GM06990 (cell line): ENCODE measurements around the gene DOK6.

Source experiments
- DNase-seq: peaks from one replicate; pipeline ENCODE4 v3.0.0-alpha.2; 2011; ENCODE audit not compliant: insufficient read length; ENCODE audit errors: extremely low read depth
- H3K27me3 ChIP-seq: replicated peaks from 2 replicates; pipeline ENCODE4 v1.6.0; 2011; ENCODE audit warnings: low read length; ENCODE audit not compliant: control insufficient read depth, insufficient read depth
- H3K36me3 ChIP-seq: 2 replicates; pipeline ENCODE4 v1.5.1; 2011; ENCODE audit warnings: low read length; ENCODE audit not compliant: control insufficient read depth, insufficient read depth
- H3K4me3 ChIP-seq: replicated peaks from 2 replicates; pipeline ENCODE4 v1.5.1; 2011; ENCODE audit warnings: low read depth, mild to moderate bottlenecking, control low read depth, low read length
- TF ChIP-seq, protein P1 (sequence below): IDR thresholded peaks from 2 replicates; pipeline ENCODE4 v1.5.1; 2011; ENCODE audit warnings: low read length, control low read depth, mild to moderate bottlenecking, inconsistent platforms; ENCODE audit not compliant: insufficient read depth, poor library complexity, severe bottlenecking

Gene DOK6

DNA sequence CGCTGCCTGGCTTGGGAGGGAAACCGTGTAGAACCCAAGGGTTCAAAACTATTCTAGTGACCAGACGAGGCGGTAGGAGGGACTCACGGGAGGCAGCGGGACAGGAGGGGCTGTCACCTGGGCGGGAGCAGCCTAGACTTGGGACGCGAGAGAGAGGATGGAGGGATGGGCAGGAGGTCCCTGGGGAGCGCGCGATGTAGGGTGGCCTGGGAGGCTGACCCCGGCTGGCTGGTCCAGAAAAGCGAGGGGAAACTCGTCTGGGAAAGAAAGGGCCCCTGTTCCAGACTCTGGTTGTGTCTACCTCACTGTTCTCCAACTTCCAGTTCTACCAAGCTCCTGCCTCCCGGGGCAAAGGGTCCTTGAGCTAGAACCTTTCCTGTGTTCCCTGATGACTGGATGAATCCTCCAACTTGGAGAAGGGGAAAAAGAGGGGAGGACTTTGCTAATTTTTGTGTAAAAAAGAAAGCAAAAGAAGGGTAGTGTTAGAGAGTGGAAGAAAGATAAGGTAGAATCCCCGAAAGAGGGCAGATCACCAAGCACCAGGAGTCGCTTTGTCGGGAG, 1.4 kb downstream of the DOK6 start:
- Histone ChIP-seq H3K36me3 (no peaks in the 10 kb centered on the region), H3K27me3 (no peaks in the 10 kb centered on the region; the same call in 1 of the 2 replicates), H3K4me3 (no peak overlapping the region)
- TF ChIP-seq, protein P1, sequence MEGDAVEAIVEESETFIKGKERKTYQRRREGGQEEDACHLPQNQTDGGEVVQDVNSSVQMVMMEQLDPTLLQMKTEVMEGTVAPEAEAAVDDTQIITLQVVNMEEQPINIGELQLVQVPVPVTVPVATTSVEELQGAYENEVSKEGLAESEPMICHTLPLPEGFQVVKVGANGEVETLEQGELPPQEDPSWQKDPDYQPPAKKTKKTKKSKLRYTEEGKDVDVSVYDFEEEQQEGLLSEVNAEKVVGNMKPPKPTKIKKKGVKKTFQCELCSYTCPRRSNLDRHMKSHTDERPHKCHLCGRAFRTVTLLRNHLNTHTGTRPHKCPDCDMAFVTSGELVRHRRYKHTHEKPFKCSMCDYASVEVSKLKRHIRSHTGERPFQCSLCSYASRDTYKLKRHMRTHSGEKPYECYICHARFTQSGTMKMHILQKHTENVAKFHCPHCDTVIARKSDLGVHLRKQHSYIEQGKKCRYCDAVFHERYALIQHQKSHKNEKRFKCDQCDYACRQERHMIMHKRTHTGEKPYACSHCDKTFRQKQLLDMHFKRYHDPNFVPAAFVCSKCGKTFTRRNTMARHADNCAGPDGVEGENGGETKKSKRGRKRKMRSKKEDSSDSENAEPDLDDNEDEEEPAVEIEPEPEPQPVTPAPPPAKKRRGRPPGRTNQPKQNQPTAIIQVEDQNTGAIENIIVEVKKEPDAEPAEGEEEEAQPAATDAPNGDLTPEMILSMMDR, result no peak
- DNase-seq, result no peak

DNA sequence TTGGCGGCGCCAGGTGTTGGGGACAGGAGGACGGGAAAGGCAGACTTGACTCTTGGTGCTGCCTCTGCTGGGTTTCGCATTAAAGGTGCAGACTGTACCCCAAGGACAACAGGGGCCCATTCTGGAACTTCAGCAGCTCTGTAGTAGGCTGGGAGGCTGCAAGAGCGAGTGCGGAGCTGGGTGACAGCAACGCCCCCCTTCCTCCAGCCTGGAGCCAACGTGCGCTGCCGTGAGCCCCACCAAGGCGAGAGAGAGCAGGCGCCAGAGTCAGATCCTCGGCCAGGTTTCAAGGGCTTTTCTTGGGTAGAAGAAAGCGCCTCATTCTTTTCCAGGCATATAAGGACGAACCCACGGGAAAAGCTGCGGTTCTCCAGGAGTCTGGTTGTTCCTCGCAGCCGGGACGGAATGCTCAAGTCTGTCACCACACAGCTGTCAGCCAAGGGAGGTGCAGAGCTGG, 1.9 kb downstream of the DOK6 start:
- Histone ChIP-seq H3K27me3 (no peaks in the 10 kb centered on the region; the same call in 1 of the 2 replicates), H3K4me3 (no peak overlapping the region), H3K36me3 (no peaks in the 10 kb centered on the region)
- DNase-seq, result no peak
- TF ChIP-seq, protein P1, result no peak

DNA sequence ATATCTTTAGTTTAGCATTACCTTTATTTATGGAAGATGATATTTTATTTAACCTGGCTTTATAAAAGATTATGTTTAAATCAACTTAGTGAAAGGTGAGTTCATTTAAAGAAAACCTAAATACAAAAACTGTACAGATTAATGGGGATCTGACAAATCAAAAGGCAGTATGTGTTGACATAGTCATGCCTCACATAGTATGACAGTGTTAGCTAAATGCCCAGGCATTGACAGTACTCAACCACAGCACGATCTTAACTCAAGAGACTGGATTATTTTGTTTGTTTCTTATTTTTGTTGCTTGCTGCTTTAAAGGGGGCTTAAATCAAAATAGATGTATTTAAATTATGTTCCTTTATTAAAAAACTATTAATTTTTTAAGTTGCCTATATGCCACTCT, 7.8 kb downstream of the DOK6 start:
- Histone ChIP-seq H3K4me3 (no peak overlapping the region), H3K36me3 (no peaks in the 10 kb centered on the region), H3K27me3 (no peaks in the 10 kb centered on the region)
- TF ChIP-seq, protein P1, result no peak
- DNase-seq, result no peak

DNA sequence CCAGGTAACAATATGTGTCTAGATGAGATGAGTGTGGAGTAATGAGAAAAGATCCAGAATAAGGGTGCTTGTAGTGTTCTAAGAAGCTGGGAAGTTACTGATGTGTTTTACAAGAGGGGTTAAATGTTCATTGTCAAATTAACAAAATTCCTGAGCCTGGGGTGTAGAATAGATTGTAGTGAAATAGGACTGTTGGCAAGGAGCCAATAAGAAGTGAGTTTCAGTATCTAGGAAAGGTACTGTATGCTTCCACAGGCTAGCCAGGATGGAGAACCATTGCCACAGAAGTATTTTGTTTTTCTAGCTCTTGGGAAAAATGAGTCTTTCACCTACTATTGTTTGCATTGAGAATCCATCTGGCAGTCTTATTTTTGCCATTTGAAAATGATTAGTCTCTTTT, 10.5 kb downstream of the DOK6 start:
- TF ChIP-seq, protein P1, result no peak
- no peak overlapping the region for H3K4me3 ChIP-seq
- H3K27me3 ChIP-seq, result no peaks in the 10 kb centered on the region
- no peaks in the 10 kb centered on the region for H3K36me3 ChIP-seq
- DNase-seq, result no peak

DNA sequence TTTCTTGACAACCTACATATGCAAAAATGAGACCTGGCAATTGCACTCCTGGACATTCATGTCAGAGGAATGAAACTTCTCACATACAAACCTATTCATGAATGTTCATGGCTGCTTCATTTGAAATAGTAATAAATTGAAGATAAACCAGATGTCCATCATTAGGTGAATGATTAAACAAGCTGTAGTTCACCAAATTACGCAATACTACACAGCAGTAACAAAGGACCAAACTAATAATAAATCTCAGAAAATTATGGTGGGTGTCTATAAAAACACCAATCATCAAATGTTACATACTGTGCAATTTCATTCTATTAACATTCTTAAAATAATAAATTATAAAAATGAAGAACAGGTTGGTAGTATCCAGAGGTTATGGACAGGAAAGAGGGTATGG, 13.5 kb downstream of the DOK6 start:
- DNase-seq, result no peak
- no peaks in the 10 kb centered on the region for H3K36me3 ChIP-seq
- no peaks in the 10 kb centered on the region for H3K27me3 ChIP-seq
- TF ChIP-seq, protein P1, result no peak
- H3K4me3 ChIP-seq, result no peak overlapping the region

DNA sequence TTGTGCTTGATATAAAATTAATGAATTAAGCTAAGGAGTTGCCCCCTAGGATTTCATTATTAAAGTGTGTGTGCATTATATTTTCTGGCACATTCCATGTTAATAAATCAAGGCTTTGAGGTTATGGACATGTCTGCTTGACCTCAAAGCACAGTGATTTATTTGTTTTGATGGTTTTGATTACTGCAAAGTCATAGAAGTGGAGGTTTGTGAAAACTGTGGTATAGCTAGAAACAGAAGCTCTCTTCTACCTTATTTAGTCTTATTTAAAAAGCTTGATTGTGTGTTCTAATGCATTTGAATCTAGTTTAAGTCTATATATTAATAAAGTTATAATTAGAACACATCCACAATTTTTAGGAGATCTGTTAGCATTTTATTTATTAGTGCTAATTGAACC, 32.2 kb downstream of the DOK6 start:
- DNase-seq, result no peak
- TF ChIP-seq, protein P1, result no peak
- Histone ChIP-seq H3K4me3 (no peak overlapping the region), H3K27me3 (no peaks in the 10 kb centered on the region), H3K36me3 (no peaks in the 10 kb centered on the region)
